Measurements from ENCODE around the gene MAPRE2.
"Not testable (repeated sequence)": the region's sequence is repeated elsewhere in the genome, so short reads cannot be mapped to it uniquely, and the experiment has no call there.

Gene MAPRE2

DNA sequence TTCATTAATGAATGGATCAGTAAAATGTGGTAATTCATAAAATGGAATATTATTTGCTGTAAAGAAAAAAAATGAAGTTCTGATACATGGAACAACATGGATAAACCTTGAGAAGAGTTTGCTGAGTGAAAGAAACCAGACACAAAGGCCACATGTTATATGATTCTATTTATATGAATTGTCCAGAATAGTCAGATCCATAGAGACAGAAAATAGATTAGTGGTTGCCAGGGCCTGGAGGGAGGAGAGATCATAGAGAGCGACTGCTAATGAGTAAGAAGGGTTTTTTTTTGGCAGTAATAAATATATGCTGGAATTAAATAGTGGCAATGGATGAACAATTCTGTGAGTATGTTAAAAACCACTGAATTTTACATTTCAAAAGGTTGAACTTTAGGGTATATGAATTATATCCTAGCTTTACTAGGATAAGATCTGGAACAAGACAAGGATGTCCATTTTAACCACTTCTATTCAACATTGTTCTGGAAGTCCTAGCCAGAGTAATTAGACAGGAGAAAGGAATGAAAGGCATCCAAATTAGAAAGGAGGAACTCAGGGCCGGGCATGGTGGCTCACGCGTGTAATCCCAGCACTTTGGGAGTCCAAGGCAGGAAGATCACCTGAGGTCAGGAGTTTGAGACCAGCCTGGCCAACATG lies 48.8 kb downstream of the MAPRE2 start:
- DNase-seq (ENCODE audit: low read depth, low spot score) = no peak

DNA sequence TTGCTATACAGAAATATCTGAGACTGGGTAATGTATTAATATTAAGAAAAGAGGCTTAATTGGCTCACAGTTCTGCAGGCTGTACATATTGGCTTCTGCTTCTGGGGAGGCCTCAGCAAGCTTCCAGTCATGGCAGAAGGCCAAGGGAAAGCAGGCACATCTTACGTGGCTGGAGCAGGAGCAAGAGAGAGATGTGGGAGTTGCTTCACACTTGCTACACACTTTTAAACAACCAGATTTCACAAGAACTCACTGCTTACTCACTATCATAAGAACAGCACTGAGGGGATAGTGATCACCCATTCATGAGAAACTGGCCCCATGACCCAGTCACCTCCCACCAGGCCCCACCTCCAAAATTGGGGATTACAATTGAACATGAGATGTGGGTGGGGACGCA lies 50.6 kb downstream of the MAPRE2 start:
- DNase-seq (ENCODE audit: low read depth, low spot score) = no peak

DNA sequence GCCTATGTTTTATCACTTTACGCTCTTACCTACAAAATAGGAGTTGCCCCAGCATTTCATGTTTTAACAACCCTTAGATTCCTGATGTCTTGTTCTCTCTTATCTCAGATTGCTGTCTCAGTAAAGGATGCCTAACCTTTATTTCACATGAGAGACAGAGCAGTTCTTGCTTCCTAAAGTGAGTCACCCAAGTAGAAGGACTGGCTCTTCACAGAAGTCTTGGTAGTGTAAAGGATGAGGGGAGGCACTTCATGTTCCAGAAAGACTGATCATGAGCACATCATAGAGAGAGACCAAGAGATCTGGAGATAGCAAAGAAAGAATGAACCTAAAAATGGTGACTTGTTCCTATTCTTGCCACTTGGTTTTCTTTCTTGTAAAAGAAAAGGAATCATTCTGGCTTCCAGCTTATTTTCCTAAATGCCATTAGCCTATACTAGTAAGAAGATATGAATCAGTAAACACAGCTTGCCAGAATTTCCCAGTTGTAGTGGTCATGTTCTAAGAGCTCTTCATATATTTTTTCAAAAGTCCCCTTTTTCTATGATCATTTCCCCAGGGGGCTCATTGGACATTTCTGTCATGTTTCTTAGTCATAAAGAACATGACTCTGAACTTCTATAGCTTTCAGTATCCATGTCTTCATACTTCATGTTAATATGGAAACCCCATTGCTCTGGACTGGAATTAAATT lies 54.9 kb downstream of the MAPRE2 start:
- no peak for DNase-seq (ENCODE audit: low read depth, low spot score)

DNA sequence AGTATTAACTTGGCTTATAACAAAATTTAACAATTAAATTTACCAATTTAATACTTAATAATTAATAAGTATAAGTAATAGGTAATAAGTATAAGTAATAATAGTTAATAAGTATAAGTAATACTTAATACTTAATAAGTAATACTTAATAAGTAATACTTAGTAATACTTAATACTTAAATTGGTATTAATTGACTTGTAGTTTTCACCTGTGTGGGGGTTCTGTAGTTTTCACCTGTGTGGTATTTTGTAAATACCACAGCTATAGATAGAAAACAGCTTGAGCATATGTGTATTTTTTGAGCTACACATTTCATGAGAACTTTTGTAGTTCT lies 55.4 kb downstream of the MAPRE2 start:
- DNase-seq (ENCODE audit: low read depth, low spot score) = no peak

DNA sequence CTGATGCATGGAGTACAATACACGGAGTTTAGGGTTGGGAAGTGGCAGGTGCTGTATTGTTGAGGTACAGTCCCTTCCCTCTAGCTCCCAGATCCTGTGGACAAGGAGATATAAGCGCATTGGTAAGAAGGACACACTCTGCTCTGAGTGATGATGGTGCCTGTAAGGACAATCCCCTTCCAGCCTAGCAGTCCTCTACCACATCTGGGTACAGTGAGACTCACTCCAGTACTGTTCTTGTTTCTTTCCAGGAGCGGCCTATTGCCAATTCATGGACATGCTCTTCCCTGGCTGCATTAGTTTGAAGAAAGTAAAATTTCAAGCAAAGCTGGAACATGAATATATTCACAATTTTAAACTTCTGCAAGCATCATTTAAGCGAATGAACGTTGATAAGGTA lies 56.0 kb downstream of the MAPRE2 start:
- DNase-seq (ENCODE audit: low read depth, low spot score) = no peak

DNA sequence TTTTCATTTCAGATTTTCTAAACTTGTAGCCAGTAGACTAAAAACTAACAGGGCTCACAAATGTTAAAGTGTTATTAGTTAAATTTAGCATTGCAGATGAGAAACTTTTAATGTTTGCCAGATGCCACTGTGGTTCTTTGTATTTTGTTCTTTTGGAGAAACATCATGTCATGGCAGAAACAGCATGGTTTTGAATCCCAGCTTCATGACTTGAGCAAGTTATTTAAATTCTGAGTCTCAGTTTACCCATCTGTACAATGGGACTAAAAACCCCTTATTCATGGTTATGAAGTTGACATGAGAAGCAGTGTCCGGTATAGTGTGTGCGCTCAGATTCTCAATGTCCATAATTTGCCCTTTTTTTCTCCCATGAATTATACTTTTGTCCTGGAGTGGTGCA lies 56.5 kb downstream of the MAPRE2 start:
- DNase-seq (ENCODE audit: low read depth, low spot score) = no peak

DNA sequence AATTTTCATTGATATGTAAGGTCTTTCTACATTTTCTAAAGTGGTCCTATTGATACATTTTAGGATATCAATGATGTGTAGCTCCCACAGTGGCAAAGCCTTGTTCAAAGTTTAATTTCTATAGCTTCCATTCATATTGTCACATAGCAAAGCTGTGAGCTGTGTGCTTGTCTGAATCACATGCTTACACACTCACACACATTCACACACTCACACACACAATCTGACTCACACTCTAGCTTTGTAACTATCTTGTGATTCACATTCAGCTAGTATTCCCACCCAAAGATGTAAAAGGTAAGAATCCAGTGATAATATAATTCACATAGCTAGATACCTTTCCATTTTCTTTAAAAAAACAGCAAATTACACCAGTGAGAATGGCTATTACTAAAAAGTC lies 58.7 kb downstream of the MAPRE2 start:
- no peak for DNase-seq (ENCODE audit: low read depth, low spot score)

DNA sequence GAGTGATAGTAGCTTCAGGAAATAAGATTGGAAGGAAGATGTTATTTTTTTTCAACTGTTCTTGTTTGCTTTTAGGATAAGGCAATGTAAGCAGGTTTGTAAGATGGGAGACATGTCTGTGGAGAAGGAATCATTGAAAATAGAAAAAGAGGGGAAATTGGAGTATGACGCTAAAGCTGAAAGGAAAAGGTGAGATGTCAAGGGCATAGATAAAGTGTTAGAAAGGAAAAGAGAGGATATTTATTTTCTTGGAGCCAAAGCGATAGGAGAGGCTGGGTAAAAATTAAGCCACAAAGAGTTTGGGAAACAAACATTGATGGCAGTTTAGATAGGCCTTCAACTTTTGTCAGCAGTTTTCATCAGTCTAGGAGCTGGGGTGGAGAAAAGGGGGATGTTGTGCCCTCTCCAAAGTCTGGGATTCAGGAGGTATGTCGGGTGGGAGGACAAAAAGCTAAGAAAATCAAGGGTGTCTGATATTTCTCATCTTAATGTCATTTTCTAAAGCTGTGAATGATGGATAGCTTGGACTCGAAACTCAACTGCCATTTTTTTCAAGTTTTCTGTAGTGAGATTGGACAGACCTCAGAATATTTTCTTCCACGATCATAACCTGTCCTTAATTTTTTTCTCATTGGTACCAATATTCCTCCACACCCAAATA lies 63.3 kb downstream of the MAPRE2 start:
- DNase-seq (ENCODE audit: low read depth, low spot score) = no peak

DNA sequence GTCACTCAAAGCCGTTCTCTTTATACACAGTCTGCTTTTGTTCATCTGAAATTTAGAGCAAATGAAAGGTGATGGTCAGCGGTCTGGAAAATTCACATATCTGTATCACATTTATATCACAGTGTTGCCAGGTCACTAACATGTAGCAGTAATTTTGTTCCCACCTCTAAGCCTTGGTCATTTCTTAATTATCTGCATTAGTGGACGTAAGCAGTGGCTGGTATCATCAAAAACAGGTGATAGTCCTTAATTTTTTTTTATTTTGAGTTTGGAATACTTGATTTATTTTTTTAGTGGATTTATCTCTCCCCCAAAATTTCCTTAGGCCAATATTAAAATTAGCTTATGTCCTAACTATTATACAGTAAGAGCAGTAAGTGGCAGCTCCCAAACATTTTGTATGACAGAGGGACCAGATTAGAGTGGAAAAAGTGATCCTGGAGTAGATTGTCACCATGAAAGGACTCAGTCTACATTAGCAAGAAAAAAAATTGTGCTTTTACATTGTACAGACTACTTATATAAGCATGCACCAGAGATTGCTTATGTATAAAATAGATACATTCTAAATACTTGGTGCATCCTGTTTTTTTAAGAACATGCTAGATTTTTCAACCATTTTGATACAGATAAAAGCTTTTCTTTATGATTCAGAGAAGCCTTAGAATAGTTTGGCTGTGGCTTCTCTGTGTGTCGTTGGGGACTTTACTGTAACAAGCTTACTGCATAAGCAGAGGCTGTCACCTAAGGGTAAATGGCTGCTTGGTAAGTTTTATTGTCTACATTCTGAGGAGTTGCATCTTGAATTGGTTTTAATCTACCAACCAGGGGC lies 65.0 kb downstream of the MAPRE2 start:
- no peak for DNase-seq (ENCODE audit: low read depth, low spot score)

DNA sequence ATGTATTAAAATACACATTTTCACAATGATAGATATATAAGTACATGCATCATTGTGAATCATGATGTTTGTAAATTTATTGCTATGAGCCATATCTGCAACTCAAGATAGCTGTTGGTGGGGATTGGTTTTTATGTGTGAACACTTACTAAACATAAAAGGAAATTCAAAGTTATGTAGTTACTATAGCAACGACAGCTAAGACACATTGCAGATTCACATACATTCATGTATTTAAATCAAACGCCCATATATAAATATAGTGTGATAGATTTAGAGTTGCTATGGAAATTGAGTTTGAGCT lies 65.6 kb downstream of the MAPRE2 start:
- DNase-seq (ENCODE audit: low read depth, low spot score) = no peak

DNA sequence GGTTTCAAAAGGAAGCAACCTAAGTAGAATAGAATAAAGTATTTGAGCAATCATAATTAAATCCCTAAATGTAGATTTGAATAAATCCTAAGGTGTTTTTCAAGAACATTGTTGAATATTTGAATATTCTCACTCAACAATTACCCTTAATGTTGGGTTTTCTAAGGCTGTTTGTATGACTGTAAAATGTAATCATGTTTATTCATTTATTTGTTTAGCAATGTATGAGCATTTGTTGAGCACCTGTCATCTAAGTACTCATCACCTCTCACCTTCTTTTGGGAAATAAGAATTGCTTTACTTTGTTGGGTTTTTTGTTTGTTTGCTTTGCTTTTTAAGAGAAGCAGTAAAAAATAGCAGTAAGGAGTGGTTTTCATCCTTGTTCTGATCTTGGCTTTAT lies 66.0 kb downstream of the MAPRE2 start:
- DNase-seq (ENCODE audit: low read depth, low spot score) = no peak

DNA sequence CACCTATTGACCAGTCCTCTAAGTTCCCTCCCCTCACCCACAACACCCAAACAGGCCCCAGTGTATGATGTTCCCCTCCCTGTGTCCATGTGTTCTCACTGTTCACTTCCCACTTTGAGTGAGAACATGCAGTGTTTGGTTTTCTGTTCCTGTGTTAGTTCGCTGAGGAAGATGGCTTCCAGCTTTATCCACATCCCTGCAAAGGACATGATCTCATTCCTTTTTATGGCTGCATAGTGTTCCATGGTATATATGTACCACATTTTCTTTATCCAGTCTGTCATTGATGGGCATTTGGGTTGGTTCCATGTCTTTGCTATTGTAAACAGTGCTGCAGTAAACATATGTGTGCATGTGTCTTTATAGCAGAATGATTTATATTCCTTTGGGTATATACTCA lies 66.9 kb downstream of the MAPRE2 start:
- DNase-seq (ENCODE audit: low read depth, low spot score) = not testable (repeated sequence)

DNA sequence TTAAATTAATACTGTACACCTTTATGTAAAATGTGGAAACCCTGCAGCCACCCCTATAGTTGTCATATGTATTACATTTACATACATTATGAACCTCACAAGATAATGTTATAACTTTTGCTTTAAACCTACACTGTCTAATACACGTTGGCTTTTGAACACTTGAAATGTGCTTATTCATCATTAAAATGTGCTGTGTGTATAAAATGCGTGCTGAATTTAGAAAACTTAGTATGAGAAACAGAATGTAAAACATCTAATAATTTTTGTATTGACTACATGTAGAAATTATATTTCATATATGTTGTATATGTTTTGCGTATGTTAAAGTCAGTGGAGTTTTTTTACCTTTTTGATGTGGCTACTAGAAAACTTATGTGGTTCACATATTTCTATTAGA lies 68.8 kb downstream of the MAPRE2 start:
- DNase-seq (ENCODE audit: low read depth, low spot score) = no peak

DNA sequence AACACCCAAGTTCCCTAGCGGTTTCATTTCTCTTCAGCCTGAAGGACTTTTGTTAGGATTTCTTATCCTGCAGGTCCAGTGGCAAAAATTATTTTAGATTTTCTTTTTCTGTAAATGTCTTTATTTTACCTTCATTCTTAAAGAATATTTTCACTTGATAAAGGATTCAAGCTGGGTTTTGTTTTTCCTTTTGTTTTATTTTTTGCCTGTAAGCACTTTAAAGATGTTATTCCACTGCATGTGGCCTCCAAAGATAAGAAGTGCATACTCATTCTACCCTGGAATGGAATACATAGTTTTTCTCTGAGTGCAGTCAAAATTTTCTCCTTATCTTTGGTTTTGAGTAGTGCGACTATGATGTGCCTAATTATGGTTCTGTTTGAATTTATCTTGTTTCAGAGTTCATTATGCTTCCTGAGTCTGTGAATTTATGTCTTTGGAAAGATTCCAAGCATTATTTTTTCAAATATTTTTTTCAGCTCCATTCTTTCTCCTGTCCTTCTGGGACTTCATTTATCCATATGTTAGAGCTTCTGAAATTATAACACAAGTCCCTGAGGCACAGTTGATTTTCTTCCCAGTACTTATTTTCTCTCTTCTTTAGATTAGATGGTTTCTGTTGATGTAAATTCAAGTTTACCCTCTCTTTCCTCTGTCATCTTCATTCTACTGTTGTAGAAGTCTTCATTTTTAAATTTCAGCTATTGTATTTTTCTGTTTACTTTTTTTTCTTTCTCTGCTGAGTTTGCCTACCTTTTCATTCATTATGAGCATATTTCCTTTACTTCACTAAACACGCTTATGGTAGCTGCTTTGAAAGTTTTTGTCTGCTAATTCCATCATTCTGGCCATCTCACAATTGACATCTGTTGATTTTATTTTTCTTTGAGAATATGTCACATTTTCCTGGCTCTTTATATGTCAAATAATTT lies 69.6 kb downstream of the MAPRE2 start:
- no peak for DNase-seq (ENCODE audit: low read depth, low spot score)

DNA sequence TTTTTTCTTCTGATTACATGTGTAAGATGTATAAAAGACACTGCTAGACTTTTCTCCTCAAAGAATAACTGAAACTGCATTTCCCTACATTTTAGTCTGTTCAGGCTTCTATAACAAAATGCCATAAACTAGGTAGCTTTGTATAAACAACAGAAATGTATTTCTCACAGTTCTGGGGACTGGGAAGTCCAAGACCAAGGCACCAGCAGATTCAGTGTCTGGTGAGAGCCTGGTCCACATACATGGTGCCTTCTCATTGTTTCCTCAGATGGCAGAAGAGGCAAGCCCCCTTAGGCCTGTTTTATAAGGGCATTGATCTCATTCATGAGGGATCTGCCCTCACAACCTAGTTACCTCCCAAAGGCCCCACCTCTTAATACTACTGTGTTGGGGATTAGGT lies 71.5 kb downstream of the MAPRE2 start:
- no peak for DNase-seq (ENCODE audit: low read depth, low spot score)

DNA sequence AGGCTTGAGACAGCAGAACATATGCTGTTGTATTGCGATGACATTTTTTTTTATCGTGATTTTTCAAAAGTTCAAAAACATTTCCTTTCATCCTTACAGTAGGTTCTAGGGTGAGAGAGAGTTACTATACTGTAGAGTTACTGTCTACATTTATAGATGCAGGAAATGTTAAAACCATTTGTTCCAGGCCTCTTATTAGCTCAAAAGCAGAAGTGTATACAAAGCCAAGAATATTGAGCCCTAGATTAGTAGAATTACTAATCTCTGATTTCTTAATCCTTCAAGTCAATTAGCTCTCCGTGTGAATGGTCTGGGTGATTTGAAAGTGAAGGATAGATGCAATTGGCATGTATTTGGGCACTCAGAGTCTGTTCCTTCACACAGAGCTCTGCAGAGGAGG lies 73.1 kb downstream of the MAPRE2 start:
- DNase-seq (ENCODE audit: low read depth, low spot score) = no peak

DNA sequence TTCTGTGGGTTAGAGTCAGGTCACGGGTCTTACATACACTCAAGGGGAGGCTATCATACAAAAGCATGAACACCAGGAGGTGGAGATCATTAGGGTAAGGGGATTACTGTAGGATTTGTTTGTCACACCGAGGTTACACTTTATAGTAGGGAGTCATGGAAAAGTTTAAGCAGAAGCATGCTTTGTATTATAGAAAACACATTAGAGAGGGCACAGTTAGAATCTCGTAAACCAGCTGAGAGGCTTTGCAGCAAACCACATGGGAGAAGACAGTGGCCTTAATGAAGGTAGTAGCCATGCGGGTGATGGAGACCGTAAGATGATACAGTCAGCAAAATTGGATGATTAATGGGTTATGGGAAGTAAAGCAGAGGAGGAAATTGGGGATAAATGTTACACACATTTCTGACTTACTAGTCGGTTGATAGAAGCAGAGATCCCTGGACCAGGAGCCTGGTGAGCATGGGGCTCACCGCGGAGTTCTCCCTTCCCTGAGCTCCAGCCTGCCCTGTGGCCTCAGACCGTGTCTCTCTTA lies 75.6 kb downstream of the MAPRE2 start:
- DNase-seq (ENCODE audit: low read depth, low spot score) = no peak

DNA sequence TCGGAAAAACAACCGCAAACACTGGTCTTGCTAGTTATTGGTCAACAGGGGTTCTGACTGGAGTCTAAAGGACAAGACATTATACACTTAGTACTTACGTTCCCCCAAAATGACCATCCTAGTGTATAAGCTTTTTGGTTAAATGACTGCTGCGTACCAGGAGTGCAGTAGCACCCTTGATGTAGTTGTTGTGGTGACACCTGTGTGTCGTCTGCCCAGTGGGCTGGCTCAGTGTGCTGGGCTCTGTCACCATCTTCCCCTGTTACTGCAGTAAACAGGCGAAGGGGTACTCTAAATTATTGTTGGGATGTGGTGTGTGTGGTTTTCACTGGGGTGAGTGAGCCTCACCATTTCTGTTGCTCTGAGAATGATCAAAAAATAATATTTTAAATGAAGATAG lies 76.2 kb downstream of the MAPRE2 start:
- DNase-seq (ENCODE audit: low read depth, low spot score) = no peak

DNA sequence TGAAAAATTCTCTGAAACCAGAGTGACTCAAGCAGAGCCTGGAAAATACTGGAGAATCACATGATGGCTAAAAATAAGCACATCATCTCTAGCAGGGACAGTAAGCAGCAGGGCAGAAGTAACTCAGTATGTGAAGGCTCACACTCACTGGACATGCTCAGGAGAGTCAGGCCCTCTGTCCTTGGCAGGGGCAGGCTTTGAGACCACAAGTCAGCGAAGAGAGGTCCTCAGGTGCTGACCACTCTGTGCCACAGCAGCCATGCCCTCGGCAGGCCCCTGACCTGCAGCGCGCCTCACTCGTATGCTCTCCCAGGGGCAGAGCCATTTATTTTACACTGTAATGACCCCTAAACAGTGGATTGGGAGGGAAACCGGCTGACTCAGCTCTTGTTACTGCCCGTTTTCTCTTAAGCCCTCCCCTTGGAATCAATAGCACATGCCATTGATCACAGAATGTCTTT lies 76.8 kb downstream of the MAPRE2 start:
- no peak for DNase-seq (ENCODE audit: low read depth, low spot score)

DNA sequence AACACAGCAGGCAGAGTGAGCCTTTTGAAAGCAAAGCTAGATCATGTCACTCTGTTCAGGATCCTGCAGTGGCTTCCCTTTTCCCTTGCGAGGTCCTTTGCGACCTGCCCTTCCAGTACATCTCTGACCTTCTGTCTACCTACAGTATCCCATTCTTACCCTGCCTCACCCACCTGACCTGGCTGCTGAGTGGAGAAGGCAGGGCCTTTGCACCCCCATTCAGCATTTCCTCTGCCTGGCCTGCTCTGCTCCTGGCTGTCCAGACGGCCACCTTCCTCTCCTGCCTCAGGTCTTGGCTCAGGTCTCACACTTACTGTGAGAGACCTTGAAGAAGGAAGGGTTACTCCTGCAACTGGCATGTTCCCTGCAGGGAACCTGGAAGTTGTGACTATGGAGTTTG lies 77.4 kb downstream of the MAPRE2 start:
- no peak for DNase-seq (ENCODE audit: low read depth, low spot score)

DNA sequence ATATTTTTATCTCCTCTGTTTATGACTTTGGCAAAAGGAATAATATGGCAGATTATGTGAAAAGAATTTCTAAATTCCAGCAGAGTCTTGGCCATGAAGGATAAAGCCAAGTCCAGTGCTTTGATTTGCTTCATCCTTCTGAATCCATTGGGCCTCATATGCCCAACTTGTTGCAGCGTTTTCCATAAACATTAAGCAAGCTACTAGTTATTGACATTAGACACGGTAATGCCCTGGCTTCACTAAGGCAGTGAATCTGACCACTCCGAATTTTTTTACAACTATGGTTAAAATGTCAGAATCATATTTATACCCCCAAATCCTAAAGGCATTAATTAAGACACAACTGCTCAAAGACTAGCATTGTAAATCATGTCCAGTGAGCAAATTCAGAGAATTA lies 79.8 kb downstream of the MAPRE2 start:
- DNase-seq (ENCODE audit: low read depth, low spot score) = no peak

Data from activated naive CD8-positive, alpha-beta T cell treated with anti-CD3 and anti-CD28 coated beads, Interleukin-2, amount 50 U/mL, for 16 hours (primary cell).